Coronary artery (tissue), 2 donors: ENCODE measurements around the gene DDX28.

Experiments
- DNase-seq: peaks from one replicate; pipeline ENCODE4 v3.0.0-alpha.2; 2017; ENCODE audit warnings: low spot score
- H3K27ac ChIP-seq, 2 donors: fragments of 200-600 bp; sonication (generic); one replicate each; pipeline ENCODE4 v1.5.1; 2016 to 2019
- H3K4me3 ChIP-seq: fragments of 200-600 bp; sonication (generic); 2 replicates; pipeline ENCODE4 v1.5.1; 2016; ENCODE audit warnings: mild to moderate bottlenecking, moderate library complexity
- TF ChIP-seq, protein P1 (sequence below): fragments of 200-600 bp; sonication (generic); IDR thresholded peaks from one replicate; pipeline ENCODE4 v1.5.1; 2019; ENCODE audit warnings: antibody characterized with exemption

The DDX28 gene

DNA sequence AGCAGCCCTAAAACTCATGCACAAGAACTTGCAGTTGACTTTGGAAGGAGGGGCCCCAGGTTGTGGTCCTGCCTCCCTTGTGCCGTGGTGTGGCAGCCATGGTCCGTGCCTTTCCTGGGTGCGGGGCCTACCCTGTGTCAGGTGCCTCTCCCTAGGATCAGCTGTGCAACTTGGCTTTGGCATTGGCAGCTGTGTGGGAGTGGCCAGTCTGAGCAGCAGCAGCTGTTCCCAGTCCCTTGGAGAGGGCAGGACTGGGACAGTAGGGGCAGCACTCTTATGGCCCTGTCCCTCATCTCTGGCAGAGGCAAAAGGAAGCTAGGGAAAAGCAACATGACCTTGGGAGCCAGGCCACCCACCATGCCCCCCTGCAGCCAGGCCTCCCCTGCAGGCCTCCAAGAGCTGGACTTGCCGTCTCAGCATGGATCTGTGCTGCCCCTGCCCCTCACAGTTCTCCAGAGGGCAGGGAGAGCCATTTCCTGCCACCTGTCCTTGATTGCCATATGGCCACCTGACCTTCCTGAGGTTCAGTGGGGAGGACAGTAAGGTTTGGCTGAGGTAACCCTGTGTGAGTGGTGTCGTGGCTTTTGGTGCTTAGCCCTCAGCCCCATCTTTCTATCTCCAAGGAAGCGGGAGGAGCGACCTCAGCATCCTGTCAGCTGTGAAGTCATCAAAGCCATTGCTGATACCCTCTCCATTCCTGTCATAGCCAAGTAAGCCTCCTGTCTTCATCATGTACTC, 46.6 kb upstream of the DDX28 start:
- H3K4me3 ChIP-seq = no peak overlapping the region
- H3K27ac ChIP-seq = no peak overlapping the region
- DNase-seq = no peak
- TF ChIP-seq, protein P1, sequence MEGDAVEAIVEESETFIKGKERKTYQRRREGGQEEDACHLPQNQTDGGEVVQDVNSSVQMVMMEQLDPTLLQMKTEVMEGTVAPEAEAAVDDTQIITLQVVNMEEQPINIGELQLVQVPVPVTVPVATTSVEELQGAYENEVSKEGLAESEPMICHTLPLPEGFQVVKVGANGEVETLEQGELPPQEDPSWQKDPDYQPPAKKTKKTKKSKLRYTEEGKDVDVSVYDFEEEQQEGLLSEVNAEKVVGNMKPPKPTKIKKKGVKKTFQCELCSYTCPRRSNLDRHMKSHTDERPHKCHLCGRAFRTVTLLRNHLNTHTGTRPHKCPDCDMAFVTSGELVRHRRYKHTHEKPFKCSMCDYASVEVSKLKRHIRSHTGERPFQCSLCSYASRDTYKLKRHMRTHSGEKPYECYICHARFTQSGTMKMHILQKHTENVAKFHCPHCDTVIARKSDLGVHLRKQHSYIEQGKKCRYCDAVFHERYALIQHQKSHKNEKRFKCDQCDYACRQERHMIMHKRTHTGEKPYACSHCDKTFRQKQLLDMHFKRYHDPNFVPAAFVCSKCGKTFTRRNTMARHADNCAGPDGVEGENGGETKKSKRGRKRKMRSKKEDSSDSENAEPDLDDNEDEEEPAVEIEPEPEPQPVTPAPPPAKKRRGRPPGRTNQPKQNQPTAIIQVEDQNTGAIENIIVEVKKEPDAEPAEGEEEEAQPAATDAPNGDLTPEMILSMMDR = no peak

DNA sequence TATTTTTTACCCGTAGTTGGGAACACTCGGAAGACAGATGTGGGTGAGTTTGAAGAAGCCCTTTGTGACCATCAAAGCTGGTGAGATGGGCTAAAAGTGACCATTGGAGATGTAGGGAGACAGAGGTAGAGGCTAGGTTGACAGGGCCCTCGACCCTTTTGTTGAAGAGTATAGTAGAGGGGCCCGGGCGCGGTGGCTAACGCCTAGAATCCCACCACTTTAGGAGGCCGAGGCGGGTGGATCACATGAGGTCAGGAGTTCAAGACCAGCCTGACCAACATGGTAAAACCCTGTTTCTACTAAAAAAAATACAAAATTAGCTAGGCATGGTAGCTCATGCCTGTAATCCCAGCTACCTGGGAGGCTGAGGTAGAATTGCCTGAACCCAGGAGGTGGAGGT, 45.9 kb upstream of the DDX28 start:
- DNase-seq = no peak
- Histone ChIP-seq H3K27ac (no peak overlapping the region), H3K4me3 (no peak overlapping the region)
- TF ChIP-seq, protein P1 = no peak

DNA sequence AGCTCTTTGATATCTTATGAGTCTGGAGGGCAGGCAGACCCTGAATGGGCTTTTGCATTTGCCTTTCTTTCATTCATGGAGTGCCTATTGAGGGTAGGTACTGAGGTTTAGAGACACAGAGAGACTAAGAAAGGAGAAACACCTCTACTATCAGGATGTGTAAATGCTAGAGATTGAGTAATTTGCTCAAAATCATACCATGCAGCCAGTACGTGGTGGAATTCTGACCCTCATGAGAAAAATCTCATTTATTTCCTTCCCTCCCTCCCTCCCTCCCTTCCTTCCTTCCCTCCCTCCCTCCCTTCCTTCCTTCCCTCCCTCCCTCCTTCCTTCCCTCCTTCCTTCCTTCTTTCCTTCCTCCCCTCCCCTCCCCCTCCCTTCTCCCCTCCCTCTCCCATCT, 43.7 kb upstream of the DDX28 start:
- Histone ChIP-seq H3K27ac (peak overlapping the region in 1 of 2 donors; percentile 85), H3K4me3 (no peak overlapping the region)
- no peak for DNase-seq
- TF ChIP-seq, protein P1 = no peak

GRCh38 chr16:68065716-68066305, 42.8 kb upstream of the DDX28 start:
- DNase-seq = no peak
- TF ChIP-seq, protein P1 = no peak
- no peak overlapping the region for H3K4me3 ChIP-seq
- peak overlapping the region; percentile 21 to 85 for H3K27ac ChIP-seq

DNA sequence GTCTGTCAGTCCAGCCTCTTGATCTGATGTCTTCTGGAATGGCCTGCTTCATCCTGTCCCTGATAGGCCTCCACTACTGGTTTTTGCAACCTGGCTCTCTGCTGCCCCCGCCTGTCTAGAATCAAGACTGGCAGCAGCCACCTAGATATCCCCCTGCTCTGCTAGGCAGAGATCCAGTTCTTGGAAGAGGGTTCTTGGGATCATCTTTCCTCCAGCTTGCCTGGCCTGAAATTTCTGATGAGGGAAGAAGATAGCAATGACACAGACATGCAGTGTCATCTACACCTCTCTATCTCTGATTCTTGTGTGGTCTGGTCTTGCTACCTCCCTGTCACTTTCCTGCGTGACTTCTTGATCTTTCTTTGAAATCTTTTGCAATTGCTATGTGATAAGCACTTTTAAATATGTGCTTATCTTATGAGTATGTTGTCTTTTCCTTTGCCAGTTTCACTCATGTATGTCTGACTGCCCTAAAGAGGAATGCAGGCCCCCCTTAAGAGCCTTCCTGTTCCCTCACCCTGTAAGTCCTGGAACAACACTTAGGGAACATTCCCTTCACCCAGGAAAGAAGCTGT, 41.8 kb upstream of the DDX28 start:
- DNase-seq = no peak
- TF ChIP-seq, protein P1 = peak; percentile 33
- Histone ChIP-seq H3K4me3 (no peak overlapping the region), H3K27ac (peak overlapping the region; percentile 22 to 85)

DNA sequence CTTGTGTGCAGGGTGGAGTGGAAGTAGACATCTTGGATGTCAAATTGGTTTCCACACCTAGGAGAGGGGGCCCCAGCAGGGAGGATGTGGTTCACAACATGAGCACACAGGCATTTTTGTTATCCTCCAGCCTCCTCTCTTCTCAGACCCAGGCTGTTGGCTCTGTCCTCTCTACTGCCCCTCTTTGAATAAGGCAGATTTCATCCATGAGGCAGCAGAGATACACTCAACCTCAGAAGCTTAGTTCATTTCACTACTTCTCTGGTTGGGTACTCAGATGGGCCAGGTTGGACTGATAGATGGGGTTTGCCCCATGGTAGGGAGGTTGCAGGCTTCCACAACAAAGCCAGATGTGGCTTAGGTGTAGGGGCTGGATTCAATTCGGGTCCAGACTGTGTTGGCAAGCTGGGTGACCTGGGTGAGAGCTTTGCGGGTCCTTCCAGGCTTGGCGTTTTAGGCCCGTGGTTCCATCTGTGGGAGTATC, 39.9 kb upstream of the DDX28 start:
- H3K4me3 ChIP-seq = no peak overlapping the region
- TF ChIP-seq, protein P1 = no peak
- peak overlapping the region in 1 of 2 donors; percentile 10 for H3K27ac ChIP-seq
- no peak for DNase-seq
